C1 segment of cervical spinal cord (tissue), 14 donors: ENCODE results near the gene JARID2.

Experiments
- DNase-seq, 14 donors: peaks; one replicate each; lab custom pipeline; 2025; lab: John Stamatoyannopoulos, UW

The JARID2 gene

DNA sequence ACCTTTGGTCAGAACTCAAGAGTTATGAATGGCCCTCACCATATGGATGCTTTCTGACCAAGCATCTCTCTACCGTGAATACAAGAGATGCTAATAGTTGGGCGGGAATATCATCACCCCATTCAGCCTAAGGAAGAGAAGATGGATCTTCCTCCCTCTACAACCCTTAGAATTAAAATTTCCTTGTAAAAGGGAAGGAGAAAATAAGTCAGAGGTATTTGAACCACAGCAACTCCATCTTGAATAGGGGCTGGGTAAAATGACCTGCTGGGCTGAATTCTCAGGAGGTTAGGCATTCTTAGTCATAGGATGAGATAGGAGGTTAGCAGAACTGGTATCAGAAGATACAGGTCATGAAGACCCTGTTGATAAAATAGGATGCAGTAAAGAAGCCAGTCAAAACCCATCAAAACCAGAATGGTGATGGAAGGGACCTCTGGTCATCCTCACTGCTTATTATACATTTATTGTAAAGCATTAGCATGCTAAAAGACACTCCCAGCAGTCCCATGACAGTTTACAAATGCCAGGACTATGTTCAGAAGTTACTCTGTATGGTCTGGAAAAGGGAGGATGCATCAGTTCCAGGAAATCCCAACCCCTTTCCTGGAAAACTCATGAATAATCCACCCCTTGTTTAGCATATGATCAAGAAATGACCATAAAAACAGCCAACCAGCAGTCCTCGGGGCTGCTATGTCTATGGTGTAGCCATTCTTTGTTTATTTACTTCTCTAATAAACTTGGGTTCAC is 315.8 kb downstream of the JARID2 start:
- no peak for DNase-seq

DNA sequence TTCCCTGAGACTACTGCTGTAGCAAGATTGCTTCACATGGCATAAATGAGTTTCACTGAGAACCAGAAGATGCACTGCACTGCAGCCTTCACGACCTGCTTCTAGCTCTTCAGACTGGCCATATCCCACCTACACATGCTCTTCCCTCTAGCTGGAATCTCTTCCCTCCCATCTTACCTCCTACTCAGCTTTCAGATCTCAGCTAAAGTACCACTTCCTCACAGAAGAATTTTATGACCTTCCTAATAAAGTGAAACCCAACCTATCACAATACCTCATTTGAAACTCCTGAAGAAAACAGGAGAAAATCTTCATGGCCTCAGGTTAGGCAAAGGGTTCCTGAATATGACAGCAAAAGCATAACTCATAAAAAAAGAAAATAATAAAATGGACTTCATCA is 317.1 kb downstream of the JARID2 start:
- no peak for DNase-seq

DNA sequence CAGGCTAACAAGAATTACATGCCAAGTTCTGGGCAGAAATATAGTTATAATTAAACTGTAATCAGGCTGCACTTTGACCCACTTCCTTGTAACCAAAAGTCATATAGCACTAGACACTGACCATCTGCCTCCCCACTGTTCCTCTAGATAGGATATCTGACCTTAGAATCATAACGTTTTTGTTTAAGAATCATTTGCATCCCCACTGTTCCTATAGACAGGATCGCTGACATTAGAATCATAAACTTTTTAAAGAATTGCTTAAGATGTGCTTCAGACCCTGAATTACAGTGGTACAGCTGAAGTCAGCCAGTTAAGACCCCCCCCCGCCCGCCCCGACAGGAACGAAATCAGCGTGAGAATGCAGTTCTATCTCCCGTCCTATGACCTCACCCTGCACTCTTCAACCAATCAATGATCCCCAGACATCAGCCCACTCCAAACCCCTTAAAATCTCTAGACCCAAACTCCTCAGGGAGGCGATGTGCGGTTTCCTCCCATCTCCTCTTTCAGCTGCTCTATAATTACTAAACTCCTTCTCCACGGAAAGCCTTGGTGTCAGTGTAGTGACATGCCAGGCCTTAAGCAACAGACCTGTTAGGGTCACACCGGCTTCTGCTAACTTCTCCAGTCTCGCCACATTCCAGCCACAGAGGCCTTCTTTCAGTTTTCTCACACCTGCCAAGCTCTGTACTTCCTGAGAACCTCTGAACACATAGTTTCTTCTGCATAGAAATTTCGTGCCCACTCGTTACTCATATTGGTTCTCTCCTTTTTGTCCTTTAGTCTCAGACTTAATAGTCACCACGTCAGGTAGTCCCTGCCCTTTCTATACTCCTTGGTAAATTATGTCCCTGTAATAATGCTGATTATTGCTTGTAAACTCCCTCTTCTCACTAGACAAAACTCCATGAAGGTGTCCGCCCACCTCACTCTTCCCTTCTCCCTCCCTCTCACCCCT is 323.4 kb downstream of the JARID2 start:
- DNase-seq = no peak

DNA sequence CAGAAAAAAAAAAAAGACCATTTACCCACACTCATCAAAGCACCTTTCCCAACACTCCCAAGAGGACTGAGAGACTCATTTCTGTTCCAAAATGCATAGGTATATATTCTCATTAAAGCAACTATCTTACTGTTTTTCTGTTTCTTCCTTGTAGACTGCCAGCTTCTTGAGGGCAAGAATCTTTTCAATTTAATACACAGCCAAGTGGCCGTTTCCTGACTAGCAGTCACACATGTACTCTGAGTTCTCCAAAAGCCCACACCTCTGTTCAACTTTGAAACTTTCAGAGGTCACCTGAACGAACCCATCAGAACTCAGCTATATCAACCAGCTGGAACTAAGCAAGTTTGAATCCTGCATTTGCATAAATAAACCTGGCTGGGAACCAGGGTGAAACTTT is 324.3 kb downstream of the JARID2 start:
- DNase-seq = no peak
